GM21367 (cell line): ENCODE measurements around the gene NIT2.

Experiments used
- ATAC-seq: cut with Tn5 transposase; IDR thresholded peaks from one replicate; pipeline ENCODE4 v1.9.1; 2021; ENCODE audit not compliant: unreplicated experiment

Gene NIT2

GRCh38 chr3:100395679-100396431 lies 61.3 kb downstream of the NIT2 start:
- ATAC-seq, result no peak

GRCh38 chr3:100396967-100397366 lies 62.4 kb downstream of the NIT2 start:
- ATAC-seq, result no peak

GRCh38 chr3:100399341-100400071 lies 64.9 kb downstream of the NIT2 start:
- ATAC-seq, result no peak

GRCh38 chr3:100400419-100400779 lies 65.8 kb downstream of the NIT2 start:
- ATAC-seq, result peak; percentile 13

- peak; percentile 86 for ATAC-seq
Measured at GRCh38 chr3:100400780-100401673, 66.5 kb downstream of the NIT2 start, which contains the start of the genes LNP1 and TOMM70. Gene LNP1 (plus strand): TSS chr3:100401539. CDS start chr3:100429730, 28,191 bp downstream. Gene TOMM70 (minus strand): TSS chr3:100401089. CDS start chr3:100400949, 140 bp downstream.

GRCh38 chr3:100401674-100402041 lies 67.1 kb downstream of the NIT2 start:
- ATAC-seq, result peak; percentile 9

- no peak for ATAC-seq
Measured at GRCh38 chr3:100402256-100402655, 67.7 kb downstream of the NIT2 start.

- ATAC-seq, result no peak
Measured at GRCh38 chr3:100402891-100403290, 68.3 kb downstream of the NIT2 start.

GRCh38 chr3:100403362-100404249 lies 69.0 kb downstream of the NIT2 start:
- ATAC-seq, result no peak

- no peak for ATAC-seq
Measured at GRCh38 chr3:100404250-100404548, 69.6 kb downstream of the NIT2 start.

GRCh38 chr3:100407164-100407563 lies 72.6 kb downstream of the NIT2 start:
- no peak for ATAC-seq

- no peak for ATAC-seq
Measured at GRCh38 chr3:100407977-100408532, 73.5 kb downstream of the NIT2 start.
